Stimulated activated CD8-positive, alpha-beta memory T cell treated with anti-CD3 and anti-CD28 coated beads, Interleukin-7, amount 100 ng/mL, for 48 hours (primary cell): Measurements from ENCODE around the gene C1QTNF1.
"Not testable (repeated sequence)": the region's sequence is repeated elsewhere in the genome, so short reads cannot be mapped to it uniquely, and the experiment has no call there.

ENCODE experiments used
- DNase-seq, 2 donors: peaks; one replicate each; pipeline ENCODE4 v3.0.0-alpha.2; 2020; ENCODE audit warnings: low read depth in 1 of 2; ENCODE audit errors: extremely low read depth in 1 of 2

The C1QTNF1 gene

DNA sequence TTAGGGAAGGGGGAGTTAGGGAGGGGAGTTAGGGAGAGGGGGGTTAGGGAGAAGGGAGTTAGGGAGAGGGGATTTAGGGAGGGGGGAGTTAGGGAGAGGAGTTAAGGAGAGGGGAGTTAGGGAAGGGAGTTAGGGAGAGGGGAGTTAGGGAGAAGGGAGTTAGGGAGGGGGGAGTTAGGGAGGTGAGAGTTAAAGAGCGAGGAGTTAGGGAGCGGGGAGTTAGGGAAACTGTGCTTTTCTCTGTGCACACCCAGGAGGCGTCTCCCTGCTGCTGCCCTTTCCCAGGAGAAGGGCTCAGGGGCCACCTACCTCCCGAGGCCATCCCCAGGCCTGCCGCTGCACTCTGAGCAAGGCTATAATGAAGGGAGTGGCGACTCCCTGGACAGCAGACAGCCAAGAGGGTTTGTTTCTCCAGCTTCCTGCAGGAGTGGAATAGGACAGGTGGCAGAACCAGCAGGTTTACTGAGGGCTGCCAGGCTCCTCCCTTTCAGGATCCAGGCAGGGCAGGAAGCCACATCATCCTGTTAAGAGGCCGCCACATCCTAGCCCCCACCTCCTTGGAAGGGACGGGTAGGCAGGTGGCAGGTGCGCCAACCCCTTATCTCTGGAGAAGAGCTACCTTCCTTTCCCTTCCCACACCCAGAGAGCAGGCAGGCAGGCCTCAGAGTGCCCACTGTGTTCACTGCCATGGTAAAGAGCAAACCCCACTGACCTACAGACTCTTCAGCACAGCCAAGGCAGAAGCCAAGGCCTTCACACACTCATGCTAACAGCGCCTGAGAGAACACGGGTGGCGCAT, 18.7 kb upstream of the C1QTNF1 start:
- DNase-seq, result no peak

GRCh38 chr17:79006046-79006445, 17.9 kb upstream of the C1QTNF1 start:
- DNase-seq, result no peak

DNA sequence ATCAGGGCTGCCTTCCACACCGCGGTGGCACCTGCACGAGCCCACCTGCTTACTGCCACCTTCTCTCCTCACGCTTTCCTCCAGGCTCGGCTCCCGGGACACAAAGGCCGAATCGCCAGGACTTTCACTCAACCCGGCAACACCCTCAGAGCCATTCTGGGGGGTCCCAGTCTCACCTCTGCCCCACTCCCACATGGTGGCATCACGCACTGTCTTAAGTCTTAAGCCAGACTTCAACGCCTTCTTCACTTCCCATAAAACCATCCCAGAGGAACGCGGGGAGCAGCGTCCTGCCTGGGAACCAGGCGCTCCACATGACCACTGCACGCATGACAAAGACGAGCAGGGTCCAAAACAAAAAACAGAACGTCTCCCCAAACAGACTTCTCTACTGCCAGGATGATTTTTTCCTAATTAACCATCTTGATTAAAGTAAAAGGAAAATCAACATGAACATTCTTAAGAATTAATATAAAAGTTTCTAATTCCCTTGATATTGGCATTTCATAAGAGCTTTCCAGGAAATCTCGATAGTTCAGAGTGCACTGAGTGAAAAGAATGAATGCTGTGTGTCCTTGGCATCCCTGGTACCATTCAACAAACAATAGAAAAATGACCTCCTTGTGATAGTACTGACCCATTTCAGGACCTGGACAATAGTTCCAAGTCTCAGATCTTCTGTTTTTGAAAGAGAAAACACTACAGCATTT, 17.0 kb upstream of the C1QTNF1 start:
- DNase-seq, result no peak

DNA sequence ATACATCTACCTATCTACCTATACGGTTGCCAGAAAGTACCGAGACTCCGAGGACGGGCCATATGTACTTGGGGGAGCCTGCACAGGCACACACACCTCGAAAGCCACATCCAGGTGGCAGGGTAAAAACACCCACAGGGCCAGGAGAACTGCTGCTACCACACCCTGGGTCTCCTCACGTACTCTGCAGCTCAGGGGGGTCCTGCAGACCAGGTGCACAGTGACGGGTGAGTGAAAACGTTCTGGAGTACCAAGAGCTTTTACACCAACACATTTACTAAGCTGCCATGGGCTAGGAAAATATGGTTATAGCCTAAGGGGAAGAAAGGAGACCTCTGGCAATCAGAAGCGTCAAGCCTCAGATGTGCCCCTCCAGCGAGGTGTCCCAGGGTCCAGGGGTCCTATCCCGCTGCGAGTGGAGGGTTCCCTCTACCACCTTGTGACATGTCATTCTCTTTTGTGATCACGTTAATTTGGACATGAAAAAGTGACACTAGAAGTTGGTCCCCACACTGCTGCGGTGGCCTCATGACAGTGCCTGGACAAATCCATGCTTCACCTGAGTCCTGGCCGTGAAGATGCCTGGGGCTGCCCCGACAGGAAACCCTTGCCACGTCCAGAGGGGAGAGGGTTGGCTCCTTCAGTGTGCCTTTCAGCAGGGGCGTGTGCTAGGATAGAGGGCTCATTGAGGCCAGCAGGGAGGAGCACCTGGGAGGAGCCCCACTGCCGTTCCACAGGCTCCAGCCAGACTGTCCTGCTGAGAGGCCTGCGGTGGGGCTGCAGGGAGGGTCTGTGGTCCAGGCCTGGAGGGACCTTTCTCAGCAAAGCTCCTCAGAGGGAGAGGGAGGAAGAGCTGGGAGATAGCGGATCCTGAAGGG, 16.2 kb upstream of the C1QTNF1 start:
- DNase-seq, result no peak

DNA sequence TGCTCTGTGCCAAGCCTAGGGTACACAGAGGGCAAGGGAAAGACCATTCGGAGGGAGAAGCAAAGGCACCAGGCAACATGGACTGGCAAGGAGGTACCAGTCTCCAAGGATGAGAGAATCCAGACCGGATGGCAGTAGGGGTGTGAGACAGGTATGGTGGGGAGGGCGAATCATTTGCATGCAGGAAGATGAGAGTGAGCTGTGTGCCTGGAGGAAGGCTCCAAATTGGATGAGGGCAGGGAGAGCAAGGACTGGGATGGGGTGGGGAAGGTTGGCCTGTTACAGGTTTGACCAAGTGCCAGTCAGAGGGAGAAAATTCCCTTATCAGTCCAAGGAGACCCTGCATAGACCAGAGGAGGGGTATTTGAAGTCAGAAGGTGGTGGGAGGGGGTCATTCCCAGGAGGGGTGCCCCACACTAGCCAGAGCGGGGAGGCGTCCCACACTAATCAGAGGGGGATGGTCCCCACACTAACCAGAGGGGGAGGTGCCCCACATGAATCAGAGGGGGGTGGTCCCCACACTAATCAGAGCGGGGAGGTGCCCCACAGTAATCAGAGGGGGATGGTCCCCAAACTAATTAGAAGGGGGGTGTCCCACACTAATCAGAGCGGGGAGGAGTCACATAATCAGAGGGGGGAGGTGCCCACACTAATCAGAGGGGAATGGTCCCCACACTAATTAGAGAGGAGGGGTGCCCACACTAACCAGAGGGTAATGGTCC, 15.1 kb upstream of the C1QTNF1 start:
- DNase-seq, result no peak

GRCh38 chr17:79009397-79010303, 14.3 kb upstream of the C1QTNF1 start, which contains the start of gene CANT1:
Gene CANT1, minus strand, starts transcription at chr17:79009764. Its CDS starts 12,142 bp downstream, at chr17:78997622.
- DNase-seq, result peak; percentile 60 to 67

DNA sequence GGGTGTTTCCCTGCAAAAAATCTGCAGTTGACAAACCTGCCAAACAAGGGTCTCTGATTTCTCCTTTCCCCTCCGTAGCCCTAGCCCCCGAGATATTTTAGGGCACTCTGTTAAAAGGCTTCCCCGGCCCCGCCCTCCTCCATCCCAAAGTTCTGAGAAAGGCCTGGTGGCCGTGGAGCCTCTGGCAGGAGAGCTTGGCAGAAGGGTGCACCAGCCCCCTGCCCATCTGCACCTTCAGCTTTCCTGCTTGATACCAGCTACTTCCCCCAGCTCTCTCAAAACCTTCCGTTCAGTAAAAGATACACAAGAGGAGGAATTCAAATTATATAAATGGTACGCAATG, 13.7 kb upstream of the C1QTNF1 start:
- DNase-seq, result no peak

- DNase-seq, result no peak
Observed at GRCh38 chr17:79011451-79012147, 12.4 kb upstream of the C1QTNF1 start.

DNA sequence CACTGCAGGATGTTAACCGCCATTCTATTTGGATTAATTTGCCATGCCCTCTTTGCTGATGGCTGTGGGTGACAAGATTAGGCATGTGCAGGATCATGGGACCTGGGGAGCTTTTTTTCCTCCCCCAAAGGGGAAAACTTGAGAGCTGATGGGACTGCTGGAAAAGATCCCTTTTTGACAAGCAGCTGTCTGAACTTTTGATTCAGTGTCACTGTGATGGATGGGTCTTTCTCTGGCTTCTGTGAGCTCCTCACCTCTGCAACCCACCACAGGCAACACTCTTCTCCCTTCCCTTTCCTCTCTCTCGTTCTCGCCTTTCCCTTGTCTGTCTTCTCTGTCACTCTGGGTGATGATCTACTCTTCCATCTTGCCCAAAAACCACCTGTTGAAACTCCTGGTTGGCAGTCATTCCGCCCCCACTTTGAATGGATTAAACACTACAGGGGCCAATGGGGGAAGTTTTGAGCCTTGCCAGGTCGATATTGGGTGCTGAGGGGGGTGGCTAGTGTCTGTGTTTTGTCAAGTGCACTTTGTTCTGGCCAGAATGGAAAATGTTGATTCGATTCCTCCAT, 11.3 kb upstream of the C1QTNF1 start:
- DNase-seq, result no peak

- DNase-seq, result no peak
Observed at GRCh38 chr17:79014158-79014758, 9.7 kb upstream of the C1QTNF1 start.

GRCh38 chr17:79017546-79018369, 6.2 kb upstream of the C1QTNF1 start:
- DNase-seq, result no peak

DNA sequence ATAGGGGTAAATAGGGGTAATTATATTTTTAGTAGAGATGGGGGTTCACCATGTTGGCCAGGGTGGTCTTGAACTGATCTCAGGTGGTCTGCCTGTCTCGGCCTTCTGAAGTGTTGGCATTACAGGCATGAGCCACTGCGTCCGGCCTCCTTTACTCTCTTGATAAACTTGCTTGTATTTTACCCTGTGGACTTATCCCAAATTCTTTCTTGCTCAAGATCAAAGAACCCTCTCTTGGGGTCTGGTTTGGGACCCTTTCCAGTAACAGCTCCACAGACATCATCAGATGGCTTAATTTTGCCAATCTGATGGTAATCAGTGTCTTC, 5.6 kb upstream of the C1QTNF1 start:
- DNase-seq, result no peak

DNA sequence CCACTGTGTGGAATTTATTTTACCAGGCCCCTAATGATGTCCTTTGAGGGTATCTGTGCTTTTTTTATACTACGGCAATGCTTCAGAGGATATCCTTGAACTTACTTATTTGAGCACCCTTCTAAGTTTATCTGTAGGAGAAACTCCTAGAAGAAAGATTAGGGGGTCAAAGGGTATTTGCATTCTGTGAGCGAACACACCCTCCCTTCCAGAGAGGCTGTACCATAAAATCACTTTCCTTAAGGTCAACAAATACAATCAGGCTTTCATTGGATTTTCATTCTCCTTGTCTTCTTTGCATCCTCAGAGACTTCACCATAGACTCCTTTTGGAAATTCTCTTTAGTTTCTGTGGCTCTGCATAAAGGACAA, 4.7 kb upstream of the C1QTNF1 start:
- no peak for DNase-seq

DNA sequence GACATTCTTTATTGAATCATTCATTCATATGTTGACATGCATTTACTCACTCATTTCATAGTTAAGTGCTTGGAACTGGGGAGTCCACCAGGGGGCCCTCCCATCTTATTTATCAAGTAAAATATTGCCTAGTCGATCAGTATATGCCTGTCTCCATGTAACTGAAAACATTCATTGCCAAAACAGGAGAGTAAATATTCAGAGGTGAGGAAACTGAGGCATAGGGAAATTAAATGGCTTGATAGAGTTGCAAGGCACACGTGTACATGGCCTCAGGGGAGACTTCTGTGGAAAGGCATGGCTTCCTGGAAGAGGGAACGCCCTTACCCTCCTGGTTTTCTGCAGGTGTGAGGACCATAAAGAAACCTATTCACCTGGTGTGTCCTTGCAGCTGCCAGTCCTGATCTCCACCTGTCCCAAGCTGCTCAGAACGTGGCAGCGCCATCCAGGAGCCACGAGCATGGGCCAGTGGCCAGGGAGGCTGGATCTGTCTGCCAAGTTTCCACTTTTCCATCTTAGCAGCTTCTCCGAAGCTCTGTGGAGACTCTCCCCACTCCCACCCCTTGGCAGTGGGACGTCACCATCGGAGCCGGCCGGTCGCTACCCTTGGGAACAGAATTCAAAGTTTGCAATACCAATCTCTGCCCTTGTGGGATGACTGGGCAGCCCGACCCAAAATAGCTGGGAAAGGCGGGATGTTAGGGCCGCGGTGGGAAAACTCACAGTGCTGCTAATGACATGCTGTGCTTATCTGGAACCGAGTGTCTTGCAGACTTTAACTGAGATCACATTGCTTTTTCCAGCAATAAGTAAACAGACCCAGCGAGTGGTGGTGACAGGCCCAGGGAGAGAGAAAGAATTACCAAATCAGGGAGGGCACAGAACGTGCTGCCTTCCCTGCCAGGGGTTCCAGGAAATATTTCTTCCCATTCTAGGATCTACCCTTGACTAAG, 4.1 kb upstream of the C1QTNF1 start:
- DNase-seq, result peak in 1 of 2 donors; percentile 42

GRCh38 chr17:79020631-79021301, 3.2 kb upstream of the C1QTNF1 start:
- no peak for DNase-seq

- not testable (repeated sequence) for DNase-seq
Observed at GRCh38 chr17:79021929-79022328, 2.0 kb upstream of the C1QTNF1 start.
